SK-N-SH treated with all-trans-retinoic acid at 6 μM for 48 hours (cell line): ENCODE data around the gene VPS41.

Source experiments
- ARNTL ChIP-seq: fragments of 450-650 bp; formaldehyde crosslinking; IDR thresholded peaks from 2 replicates; pipeline ENCODE4 v1.5.0; 2020; ENCODE audit warnings: low read depth, mild to moderate bottlenecking, moderate library complexity, borderline replicate concordance
- PPARA ChIP-seq: fragments of 250-450 bp; sonication (Bioruptor Pico); IDR thresholded peaks from 2 replicates; pipeline ENCODE4 v1.5.0; 2020; ENCODE audit warnings: mild to moderate bottlenecking, borderline replicate concordance
- ZFP3 ChIP-seq: fragments of 250-450 bp; sonication (Bioruptor Pico); IDR thresholded peaks from 2 replicates; pipeline ENCODE4 v1.5.0; 2020; ENCODE audit warnings: mild to moderate bottlenecking, moderate library complexity
- ZNF8 ChIP-seq: fragments of 450-650 bp; formaldehyde crosslinking; IDR thresholded peaks from 2 replicates; pipeline ENCODE4 v1.5.0; 2020; ENCODE audit warnings: mild to moderate bottlenecking, moderate library complexity
- TF ChIP-seq, protein P1 (sequence below): fragments of 250-450 bp; sonication (Bioruptor Pico); IDR thresholded peaks from 2 replicates; pipeline ENCODE4 v1.5.1; 2020; ENCODE audit warnings: low read depth, mild to moderate bottlenecking, moderate library complexity

DNA sequence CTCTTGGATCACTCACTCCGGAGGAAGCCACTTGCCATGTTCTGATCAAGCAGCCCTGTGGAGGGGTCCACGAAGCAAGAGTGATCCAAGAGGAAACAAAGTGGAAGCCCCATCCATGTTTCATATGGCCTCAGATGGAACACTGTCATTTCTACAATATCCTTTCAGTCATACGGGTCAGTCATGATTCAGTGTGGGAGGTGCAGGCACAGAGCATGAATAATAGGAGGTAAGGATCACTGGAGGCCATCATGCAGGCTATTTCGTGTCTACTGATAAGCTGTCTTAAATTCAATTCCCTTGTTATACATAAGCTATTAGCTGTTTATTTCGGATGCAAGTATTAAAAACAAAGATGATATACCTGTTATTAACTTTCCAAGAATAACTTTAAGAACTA, 36.8 kb downstream of the VPS41 start:
- no peak for TF ChIP-seq ZFP3 (CRISPR knock-in tag)
- TF ChIP-seq PPARA (CRISPR knock-in tag) = no peak
- TF ChIP-seq, protein P1, sequence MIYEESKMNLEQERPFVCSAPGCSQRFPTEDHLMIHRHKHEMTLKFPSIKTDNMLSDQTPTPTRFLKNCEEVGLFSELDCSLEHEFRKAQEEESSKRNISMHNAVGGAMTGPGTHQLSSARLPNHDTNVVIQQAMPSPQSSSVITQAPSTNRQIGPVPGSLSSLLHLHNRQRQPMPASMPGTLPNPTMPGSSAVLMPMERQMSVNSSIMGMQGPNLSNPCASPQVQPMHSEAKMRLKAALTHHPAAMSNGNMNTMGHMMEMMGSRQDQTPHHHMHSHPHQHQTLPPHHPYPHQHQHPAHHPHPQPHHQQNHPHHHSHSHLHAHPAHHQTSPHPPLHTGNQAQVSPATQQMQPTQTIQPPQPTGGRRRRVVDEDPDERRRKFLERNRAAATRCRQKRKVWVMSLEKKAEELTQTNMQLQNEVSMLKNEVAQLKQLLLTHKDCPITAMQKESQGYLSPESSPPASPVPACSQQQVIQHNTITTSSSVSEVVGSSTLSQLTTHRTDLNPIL (CRISPR knock-in tag) = no peak
- no peak for TF ChIP-seq ARNTL
- TF ChIP-seq ZNF8 (CRISPR knock-in tag) = no peak
